SH-SY5Y (cell line): ENCODE results near the gene TMEM43.

Source experiments
- GATA2 ChIP-seq: IDR thresholded peaks from 2 replicates; pipeline ENCODE4 v1.6.1; 2011; ENCODE audit warnings: mild to moderate bottlenecking, low read depth, low read length
- GATA3 ChIP-seq: IDR thresholded peaks from 2 replicates; pipeline ENCODE4 v1.6.1; 2011; ENCODE audit warnings: low read depth, mild to moderate bottlenecking, low read length, moderate library complexity

The TMEM43 gene

GRCh38 chr3:14142567-14143270 lies 17.9 kb downstream of the TMEM43 start:
- TF ChIP-seq GATA2: no peak
- no peak for TF ChIP-seq GATA3

- TF ChIP-seq GATA3: no peak
- no peak for TF ChIP-seq GATA2
Observed at GRCh38 chr3:14143271-14144225, 18.7 kb downstream of the TMEM43 start.

GRCh38 chr3:14144423-14145075 lies 19.7 kb downstream of the TMEM43 start:
- TF ChIP-seq GATA3: no peak
- no peak for TF ChIP-seq GATA2

GRCh38 chr3:14145236-14145635 lies 20.4 kb downstream of the TMEM43 start:
- TF ChIP-seq GATA2 (no peak), GATA3 (no peak)

GRCh38 chr3:14145670-14146380 lies 21.0 kb downstream of the TMEM43 start:
- no peak for TF ChIP-seq GATA2
- no peak for TF ChIP-seq GATA3

GRCh38 chr3:14146381-14147065 lies 21.7 kb downstream of the TMEM43 start:
- TF ChIP-seq GATA2 (no peak), GATA3 (no peak)

GRCh38 chr3:14147066-14147435 lies 22.2 kb downstream of the TMEM43 start:
- TF ChIP-seq GATA3 (no peak), GATA2 (no peak)

GRCh38 chr3:14147617-14148016 lies 22.8 kb downstream of the TMEM43 start:
- no peak for TF ChIP-seq GATA3
- TF ChIP-seq GATA2: no peak

- TF ChIP-seq GATA2 (no peak), GATA3 (no peak)
Observed at GRCh38 chr3:14148041-14148985, 23.5 kb downstream of the TMEM43 start.

- TF ChIP-seq GATA2 (no peak), GATA3 (no peak)
Observed at GRCh38 chr3:14150078-14150477, 25.2 kb downstream of the TMEM43 start.

- no peak for TF ChIP-seq GATA3
- TF ChIP-seq GATA2: no peak
Observed at GRCh38 chr3:14150491-14151230, 25.8 kb downstream of the TMEM43 start.

GRCh38 chr3:14151471-14152083 lies 26.7 kb downstream of the TMEM43 start:
- no peak for TF ChIP-seq GATA3
- TF ChIP-seq GATA2: no peak
